ENCODE data around the gene ITFG1.
"Not testable (repeated sequence)": the region's sequence is repeated elsewhere in the genome, so short reads cannot be mapped to it uniquely, and the experiment has no call there.

ITFG1 gene

DNA sequence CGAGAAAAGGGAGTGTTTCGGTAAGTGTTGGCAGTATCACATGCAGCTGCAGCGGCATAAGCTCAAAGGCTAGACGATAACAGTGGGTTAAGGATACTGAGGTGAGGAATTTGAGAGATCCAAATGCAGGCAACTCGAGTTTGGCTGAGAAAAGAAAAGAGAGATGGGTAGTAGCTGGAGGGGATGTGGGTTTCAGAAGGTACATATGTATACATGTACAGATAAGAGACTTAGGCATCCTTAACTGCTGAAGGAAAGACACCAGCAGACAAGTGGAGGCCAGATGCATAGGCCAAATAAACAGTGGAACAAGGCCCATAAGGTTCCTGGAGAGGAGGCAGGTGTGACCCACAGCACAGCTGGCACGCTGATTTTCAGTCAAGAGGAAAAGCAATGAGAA lies 230.6 kb downstream of the ITFG1 start:
- no peak for DNase-seq

DNA sequence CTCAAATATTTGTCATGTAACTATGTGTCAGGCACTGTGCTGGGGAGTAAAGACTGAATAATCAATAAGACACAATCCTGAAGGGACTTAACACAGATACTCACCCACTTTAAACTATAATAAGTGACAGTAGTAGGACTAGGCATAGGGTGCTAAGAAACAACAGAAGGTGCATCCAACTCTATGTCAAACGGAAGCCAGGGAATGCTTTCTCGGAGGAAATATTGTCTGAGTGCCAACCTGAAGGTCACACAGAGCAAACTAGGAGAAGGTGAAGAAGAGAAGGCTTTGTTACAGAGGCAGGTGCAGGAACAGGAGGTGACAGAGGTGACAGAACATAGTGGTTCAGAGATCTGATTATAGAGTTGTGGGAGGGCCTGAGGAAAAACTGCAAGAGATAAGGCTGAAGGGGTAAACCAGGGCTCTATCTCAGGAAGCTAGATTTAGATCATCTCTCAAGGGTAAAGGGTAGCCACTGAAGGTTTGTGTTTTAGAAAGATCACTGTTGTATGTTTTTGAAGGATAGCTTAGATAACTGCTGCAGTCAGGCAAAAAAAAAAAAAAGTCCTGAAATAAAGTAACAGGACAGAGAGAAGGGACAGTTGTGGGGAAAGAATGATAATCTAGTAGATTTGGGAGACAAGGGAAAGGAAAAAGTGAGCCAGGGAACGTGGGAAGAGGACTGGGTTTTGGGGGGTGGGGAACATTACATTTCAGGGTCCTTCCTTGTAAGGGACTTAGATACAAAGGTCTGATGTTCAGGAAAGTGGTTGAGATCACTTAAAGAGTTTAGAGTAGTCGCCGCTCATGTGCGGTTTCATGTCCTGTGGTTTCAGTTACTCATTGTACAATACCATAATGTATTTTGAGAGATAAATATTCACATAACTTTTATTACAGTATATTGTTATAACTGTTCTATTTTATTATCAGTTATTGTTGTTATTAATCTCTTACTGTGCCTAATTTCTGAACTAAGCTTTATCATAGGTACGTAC lies 231.5 kb downstream of the ITFG1 start:
- no peak for DNase-seq

DNA sequence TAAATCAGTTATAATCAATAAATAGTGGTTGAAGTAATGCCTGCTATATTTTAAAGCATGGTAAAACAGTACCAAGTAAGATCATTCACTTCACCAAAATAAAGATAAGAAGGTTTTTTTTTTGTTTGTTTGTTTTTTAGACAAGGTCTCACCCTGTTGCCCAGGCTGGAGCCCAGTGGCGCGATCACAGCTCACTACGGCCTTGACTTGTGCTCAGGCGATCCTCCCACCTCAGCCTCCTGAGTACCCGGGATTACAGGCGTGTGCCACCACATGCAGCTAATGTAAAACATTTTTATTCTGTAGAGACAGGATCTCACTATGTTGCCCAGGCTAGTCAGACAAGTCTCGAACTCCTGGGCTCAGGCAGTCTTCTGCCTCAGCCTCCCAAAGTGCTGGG lies 232.6 kb downstream of the ITFG1 start:
- DNase-seq, result no peak

DNA sequence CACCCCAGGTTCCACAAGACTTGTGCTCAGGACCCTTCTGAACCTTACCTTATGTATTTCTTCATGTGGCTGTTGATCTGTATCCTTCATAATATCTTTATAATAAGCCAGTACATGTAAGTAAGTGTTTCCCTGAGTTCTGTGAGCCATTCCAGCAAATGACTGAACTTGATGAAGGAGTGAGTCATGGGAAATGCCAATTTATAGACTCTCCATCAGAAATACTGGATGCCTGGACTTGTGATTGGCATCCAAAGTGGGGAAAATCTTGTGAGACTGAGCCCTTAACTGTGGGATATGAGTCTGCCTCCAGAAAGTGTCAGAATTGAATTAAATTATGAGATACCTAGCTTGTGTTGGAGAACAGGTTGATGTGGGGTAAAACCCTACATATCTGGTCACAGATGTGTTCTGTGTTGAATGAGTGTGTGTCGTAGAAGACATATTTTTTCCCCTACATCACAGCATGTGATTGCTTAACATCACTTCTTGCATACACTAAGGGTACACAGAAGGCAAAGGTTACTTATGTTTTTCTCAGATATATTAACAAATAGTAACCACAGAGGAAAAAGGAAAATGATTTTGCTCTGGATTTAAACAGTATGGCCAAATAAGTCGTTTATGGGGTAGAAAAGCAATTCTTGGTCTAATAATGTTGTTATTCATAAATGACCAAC lies 247.0 kb downstream of the ITFG1 start:
- DNase-seq, result no peak

DNA sequence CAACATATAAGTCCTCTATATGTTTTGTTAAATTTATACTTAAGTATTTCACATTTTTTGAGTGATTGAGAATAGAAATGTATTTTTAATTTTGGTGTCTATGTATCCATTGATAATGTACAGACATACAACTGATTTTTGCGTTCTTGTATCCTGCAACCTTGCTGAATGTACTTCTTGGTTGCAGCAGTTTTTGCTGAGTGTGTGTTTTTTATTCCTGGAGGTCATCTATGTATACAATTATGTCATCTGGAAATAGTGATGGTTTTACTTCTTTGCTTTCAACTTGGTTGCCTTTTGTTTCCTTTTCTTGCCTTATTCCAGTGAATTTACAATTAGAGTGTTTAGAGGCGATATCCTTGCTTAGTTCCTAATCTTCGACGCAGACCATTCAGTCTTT lies 249.6 kb downstream of the ITFG1 start:
- no peak for DNase-seq

DNA sequence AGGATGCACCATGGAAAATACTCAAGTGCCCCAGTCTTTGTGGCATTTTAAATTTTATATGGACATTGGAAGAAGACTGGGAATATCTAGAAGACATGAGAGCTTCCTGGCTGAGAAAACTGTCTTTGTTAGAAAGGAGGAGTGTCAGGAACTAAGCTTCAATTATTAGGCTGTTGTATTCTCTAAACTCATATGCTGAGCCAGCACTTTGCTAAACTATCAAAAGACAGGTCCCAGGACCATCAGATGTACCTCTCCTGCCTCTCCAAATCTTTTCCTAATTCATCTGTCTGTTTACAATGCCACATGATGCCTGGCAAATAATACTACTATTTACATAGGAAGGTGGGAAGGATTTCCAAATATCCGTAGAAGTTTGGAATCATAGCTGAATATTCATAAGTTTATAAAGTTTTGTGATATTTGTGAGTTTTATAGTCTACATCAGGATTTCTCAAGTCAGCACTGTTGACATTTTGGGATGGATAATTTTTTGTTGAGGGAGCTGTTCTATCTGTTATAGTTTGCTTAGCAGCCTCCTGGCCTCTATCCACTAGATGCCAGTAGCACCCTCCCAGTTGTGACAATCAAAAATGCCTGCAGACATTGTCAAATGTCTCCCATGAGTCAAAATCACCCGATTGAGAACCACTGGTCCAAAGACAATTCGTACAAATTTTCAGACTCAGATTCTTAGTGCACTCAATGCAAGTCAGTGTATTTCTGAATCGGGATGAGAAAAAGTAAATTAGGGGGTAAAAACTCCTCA lies 255.9 kb downstream of the ITFG1 start:
- DNase-seq, result no peak

DNA sequence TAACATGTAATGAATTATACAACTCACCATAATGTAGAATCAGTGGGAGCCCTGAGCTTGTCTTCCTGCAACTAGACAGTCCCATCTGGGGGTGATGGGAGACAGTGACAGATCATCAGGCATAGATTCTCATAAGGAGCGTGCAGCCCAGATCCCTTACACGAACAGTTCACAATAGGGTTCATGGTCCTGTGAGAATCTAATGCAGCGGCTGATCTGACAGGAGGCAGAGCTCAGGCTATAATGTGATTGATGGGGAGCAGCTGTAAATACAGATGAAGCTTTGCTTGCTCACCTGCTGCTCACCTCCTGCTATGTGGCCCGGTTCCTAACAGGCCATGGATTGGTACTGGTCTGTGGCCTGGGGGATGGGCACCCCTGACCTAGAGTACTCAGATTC lies 257.4 kb downstream of the ITFG1 start:
- not testable (repeated sequence) for DNase-seq

DNA sequence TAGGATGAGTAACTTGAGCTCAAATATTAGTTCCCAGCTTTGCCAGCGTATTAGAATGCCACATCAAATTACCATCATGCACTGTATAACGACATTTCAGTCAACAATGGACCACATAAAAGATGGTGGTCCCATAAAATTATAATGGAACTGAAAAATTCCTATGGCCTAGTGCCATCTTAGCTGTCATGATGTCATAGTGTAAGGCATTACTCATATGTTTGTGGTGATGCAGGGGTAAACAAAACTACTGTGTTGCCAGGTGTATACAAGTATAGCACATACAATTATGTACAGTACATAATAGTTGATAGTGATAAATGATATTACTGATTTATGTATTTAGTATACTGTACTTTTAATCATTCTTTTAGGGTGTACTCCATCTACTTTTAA lies 262.7 kb downstream of the ITFG1 start:
- DNase-seq, result no peak

DNA sequence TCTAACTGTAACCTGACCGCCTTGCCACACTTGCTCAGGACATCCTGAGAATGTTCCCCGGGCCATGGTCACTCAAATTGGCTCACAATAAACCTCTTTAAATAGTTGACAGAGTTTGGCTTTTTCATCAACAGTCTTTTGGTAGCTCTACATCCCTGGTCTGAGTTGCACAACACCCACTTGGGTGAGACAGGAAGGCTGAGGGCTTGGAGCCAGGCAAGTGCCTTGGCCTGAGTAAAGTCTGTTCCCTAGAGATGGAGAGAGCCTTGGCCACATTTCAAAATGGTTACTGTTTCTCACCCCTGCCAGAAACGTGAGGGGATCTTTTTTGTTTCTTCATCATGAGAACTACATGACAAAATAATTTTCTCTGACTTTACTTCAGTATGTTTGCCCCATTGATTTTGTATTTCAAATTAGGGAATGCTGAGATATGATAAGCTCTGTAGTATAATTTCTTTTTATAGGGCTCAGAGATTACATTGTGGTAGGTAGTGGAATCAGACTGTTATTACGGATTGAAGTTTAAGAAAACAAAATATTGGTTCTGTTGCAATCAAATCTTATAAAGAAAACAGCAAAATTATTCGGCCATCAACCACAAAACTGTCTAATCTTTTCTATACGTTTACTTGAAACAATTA lies 263.2 kb downstream of the ITFG1 start:
- no peak for DNase-seq

DNA sequence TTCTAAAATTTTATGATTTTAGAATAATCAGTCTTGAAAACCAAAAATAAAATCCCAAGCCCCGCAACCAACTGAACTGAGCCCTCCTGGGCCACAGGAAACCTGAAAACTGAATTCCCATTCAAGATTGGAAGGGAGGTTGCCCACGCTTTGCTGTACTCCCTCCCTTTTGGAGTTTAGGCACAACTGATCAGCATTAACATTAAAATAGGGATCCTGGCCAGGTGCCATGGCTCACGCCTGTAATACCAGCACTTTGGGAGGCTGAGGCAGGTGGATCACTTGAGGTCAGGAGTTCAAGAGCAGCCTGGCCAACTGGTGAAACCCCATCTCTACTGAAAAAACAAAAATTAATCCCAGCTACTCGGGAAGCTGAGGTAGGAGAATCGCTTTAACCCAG lies 264.4 kb downstream of the ITFG1 start:
- no peak for DNase-seq

DNA sequence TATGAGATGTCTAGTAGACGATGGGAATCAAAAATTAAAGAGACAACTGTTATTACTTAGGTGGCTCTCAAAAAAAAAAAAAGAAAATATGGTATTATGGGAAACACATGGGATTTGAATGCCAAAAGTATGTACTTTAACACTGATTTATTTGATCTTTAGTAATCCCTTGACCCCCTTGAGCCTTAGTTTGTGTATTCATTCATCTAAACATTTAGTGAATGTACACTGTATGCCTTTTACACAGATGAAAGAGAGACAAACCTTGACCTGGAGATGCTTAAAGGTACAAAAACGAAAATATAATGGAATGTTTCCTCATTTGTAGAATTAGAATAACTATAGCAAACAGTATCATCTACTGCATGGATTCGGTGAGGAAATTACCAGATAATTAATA lies 278.5 kb downstream of the ITFG1 start:
- no peak for DNase-seq

DNA sequence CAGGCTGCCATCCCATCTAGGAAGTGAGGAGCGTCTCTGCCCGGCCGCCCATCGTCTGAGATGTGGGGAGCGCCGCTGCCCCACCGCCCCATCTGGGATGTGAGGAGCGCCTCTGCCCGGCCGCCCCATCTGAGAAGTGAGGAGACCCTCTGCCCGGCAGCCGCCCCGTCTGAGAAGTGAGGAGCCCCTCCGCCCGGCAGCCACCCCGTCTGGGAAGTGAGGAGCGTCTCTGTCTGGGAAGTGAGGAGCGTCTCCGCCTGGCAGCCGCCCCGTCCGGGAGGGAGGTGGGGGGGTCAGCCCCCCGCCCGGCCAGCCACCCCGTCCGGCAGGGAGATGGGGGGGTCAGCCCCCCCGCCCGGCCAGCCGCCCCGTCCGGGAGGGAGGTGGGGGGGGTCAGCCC lies 279.8 kb downstream of the ITFG1 start:
- not testable (repeated sequence) for DNase-seq

DNA sequence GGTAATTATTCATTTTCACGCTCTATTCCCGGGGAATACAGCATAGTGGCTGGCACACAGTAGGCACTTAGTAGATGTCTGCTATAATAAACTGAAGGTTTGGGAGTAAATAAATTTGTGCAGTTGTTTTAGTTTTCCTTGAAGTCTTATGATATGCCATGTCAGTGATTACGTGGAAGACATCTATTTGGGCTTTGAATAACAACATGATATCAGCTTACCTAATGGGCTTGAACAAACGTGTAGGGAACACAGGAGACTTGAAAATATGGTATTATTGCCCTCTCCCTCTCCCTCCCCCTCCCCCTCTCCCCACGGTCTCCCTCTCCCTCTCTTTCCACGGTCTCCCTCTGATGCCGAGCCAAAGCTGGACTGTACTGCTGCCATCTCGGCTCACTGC lies 280.8 kb downstream of the ITFG1 start:
- DNase-seq, result no peak

DNA sequence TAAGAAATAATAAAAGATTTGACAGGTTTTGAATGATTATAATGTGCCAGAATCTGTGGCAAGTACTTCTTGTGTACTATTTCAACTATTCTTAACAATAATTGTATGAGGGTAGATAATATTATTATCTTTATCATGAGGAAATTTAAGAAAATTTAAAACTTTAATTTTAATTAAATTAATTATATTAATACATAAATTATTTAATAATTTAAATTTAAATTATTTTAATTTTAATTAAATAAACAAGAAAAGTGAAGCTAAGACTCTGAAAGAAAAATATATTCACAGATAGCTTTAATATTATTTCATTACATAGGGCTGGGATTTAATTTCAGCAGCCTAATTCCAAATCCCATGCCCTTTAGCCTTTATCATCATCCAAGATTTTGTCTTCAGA lies 285.7 kb downstream of the ITFG1 start:
- no peak for DNase-seq

DNA sequence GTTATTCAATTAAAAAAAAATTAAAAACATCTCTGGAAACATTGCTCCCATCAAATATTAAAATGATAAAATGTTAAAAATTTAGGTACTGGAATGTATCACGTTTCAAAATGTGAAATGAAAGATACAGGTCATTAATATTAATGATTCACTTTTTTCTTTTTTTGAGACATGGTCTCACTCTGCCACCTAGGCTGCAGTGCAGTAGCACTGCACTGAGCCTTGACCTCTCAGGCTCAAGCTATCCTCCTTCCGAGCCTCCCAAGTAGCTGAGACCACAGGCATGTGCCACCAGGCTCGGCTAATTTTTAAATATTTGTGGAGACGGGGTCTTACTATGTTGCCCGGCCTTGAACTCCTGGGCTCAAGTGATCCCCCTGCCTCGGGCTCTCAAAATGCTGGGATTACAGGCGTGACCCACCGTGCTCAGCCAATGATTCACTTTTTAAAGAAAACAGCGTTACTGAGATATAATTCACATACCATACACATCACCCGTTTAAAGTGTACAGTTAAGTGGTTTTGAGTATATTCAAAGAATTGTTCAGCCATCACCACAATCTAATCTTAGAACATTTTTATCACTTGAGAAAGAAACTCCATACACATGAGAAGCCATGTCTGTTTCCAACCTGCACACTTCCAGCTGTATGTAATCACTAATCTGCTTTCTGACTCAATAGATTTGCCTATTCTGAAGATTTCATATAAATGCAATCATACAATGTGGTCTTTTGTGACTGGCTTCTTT lies 298.0 kb downstream of the ITFG1 start:
- DNase-seq, result no peak

DNA sequence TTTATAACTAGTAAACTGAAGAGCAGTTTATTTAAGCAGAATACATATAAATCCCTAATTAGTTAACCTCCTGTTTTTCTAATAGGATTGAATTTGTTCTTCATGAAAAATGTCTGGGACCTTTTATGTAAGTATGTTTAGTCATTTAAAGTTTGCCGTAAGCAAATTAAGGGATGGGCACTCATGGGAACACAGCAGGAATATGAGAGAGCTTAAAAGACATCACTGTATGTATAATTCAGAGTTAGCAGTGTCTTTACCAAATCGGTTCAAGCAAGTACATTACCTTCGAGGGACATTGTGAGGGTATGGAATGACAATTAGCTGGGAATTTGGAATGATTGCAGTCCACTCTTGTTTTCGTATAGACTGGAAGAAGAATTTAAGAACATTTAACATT lies 299.4 kb downstream of the ITFG1 start:
- DNase-seq, result no peak

DNA sequence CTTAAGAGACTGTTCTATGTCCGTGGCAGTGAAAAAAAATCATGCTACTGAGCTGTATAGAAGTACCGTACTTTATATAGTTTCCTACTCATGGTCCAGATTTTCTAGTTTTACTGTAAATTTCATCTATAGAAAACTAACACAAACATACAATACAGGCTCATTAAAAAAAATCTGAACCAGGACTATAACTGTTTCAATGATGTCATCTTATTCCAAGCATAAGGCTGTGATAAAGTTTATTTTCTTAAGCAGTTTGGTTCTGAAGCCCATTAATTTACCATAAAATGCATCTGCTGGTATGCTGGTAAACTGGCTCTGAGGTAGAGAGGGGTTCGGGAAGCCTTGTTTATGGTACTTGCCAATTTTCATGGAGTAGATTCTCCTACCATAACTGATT lies 300.4 kb downstream of the ITFG1 start:
- DNase-seq, result no peak

DNA sequence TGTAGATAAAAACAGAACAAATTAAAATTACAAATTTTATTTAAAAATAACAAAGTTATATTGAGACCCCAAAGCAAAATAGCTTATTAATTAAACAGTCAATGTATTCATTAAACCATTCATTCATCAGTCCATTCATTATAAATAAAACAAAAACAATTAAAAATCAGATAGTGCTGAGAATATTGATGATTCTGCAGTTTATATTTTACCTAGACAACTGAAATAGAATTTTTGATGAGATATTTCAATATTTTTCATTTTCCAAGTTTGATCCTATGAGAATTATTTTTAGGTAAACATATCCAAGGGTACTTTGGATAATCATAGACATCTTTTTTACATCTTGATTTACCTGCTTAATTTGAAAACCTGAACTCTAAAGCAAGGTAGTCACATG lies 301.9 kb downstream of the ITFG1 start:
- no peak for DNase-seq

DNA sequence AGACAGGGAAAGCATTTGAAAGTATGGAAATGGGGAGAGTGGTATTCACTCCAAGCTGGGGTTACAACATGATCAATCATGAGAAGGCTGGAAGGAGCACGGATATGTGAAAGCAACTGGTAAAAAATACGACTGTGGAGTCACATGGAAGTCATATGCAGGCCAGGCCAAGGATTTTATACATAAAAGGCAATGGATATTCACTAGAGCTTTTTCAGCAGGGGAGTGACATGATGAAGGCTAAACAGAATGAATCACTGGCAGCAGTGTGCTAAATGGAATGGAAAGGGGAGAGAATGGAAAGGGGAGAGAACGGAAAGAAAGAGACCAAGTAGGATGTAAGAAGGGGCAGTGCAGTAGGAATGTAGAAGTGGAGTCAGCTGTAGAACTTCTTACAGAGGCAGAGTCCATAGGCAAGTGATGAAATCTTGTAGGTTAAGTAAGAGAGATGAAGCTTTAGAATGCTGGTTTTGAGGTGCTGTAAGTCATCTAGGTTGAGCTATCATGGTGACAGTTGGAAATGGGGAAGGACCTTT lies 304.1 kb downstream of the ITFG1 start:
- no peak for DNase-seq

DNA sequence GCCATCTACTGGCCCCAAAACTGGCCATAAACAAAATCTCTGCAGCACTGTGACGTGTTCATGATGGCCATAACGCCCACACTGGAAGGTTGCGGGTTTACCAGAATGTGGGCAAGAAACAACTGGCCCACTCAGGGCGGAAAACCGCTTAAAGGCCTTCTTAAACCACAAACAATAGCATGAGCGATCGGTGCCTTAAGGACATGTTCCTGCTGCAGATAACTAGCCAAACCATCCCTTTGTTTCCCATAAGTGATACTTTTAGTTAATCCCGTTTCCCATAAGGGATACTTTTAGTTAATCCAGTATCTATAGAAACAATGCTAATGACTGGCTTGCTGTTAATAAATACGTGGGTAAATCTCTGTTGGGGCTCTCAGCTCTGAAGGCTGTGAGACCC lies 308.4 kb downstream of the ITFG1 start:
- DNase-seq, result not testable (repeated sequence)

DNA sequence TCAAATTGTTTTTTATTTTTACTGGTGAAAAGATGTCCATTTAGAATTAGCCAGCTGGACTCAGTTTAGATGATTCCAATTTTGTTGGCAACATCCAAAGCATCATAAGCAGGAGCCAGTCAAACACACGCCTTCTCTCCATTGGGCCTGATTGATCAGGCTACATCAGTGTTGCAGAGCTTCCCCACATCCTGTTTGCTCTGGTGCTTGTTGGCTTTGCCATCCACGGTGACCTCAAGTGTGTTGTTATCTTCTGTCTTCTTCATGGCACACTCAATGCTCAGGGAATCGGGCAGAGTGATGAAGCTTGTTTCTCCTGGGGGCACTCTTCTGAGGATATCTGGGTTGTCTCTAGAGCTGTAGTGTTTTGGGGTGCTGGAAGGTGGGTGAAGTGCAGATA lies 310.8 kb downstream of the ITFG1 start:
- no peak for DNase-seq

DNA sequence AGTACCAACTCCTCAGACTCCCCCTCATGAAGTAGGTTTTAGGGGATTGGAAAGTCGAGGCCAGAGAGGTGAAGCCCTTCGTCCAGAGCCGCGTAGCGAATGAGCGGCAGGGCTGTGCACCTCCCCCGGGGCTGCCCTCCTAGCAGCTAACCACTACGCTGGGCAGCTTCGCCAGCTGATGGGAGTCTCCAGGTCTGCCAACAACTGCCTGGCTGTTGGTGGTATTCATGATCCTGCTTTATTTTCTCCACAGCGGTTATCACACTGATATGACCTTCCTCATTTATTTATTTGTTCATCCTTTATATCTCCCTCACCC lies 316.3 kb downstream of the ITFG1 start:
- no peak for DNase-seq
